Stomach (tissue), 4 donors: ENCODE measurements around the gene ROPN1.

Experiments
- EP300 ChIP-seq: sonication (generic); formaldehyde crosslinking; IDR thresholded peaks from one replicate; pipeline ENCODE4 v1.6.1; 2017; ENCODE audit warnings: antibody characterized with exemption
- POLR2A ChIP-seq, 4 donors: fragments of 450-650 bp; IDR thresholded peaks; one replicate each; pipeline ENCODE4 v1.6.1; 2016; ENCODE audit warnings: antibody characterized with exemption in 4 of 4, control low read depth in 2 of 4, mild to moderate bottlenecking in 1 of 4, moderate library complexity in 1 of 4
- POLR2AphosphoS5 ChIP-seq, 3 donors: sonication (generic); formaldehyde crosslinking; IDR thresholded peaks; one replicate each; pipeline ENCODE4 v1.6.1; 2016; ENCODE audit warnings: antibody characterized with exemption in 3 of 3
- TF ChIP-seq, protein P1 (sequence below), 7 experiments: fragments of 450-650 bp in 4 of 7; fragments of 200-600 bp in 3 of 7; sonication (generic) in 3 of 7; IDR thresholded peaks; one replicate each; pipeline ENCODE4 v1.5.1; 2016 to 2019; ENCODE audit warnings: antibody characterized with exemption in 7 of 7, control low read depth in 2 of 7, mild to moderate bottlenecking in 1 of 7

DNA sequence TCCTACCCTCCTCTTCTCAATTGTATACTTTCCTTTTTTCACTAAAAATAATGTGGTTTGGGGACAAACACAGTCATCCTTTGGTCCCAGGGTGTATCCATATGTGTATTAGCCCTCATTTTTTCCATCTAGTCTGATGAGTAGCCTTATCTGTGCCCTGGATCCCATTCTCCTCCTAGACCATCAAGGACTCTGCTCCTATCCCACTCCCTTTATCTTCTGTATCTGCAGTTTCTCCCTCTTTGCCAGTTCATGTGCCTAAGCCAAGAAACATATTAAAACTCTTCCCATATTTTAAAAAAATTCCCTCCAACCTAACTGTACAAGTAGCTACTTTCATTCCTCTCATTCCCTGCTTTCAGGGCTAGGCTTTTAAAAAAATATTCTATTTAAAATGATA is 56.1 kb downstream of the ROPN1 start:
- TF ChIP-seq, protein P1, sequence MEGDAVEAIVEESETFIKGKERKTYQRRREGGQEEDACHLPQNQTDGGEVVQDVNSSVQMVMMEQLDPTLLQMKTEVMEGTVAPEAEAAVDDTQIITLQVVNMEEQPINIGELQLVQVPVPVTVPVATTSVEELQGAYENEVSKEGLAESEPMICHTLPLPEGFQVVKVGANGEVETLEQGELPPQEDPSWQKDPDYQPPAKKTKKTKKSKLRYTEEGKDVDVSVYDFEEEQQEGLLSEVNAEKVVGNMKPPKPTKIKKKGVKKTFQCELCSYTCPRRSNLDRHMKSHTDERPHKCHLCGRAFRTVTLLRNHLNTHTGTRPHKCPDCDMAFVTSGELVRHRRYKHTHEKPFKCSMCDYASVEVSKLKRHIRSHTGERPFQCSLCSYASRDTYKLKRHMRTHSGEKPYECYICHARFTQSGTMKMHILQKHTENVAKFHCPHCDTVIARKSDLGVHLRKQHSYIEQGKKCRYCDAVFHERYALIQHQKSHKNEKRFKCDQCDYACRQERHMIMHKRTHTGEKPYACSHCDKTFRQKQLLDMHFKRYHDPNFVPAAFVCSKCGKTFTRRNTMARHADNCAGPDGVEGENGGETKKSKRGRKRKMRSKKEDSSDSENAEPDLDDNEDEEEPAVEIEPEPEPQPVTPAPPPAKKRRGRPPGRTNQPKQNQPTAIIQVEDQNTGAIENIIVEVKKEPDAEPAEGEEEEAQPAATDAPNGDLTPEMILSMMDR (IDR thresholded peaks at IDR 0.05) = no peak
- no peak for TF ChIP-seq POLR2A (IDR thresholded peaks at IDR 0.05)
- TF ChIP-seq POLR2AphosphoS5 (IDR thresholded peaks at IDR 0.05) = no peak
- no peak for TF ChIP-seq EP300
